ENCODE results near the gene VSIG8. TPM values are rescaled to one million over a fixed set of nuclear protein-coding genes. Genes with fewer than 3 reads are reported as not detected.

Gene VSIG8
- total and polyA plus RNA-seq, 12 donors = 0.44 TPM; not detected in 11

DNA sequence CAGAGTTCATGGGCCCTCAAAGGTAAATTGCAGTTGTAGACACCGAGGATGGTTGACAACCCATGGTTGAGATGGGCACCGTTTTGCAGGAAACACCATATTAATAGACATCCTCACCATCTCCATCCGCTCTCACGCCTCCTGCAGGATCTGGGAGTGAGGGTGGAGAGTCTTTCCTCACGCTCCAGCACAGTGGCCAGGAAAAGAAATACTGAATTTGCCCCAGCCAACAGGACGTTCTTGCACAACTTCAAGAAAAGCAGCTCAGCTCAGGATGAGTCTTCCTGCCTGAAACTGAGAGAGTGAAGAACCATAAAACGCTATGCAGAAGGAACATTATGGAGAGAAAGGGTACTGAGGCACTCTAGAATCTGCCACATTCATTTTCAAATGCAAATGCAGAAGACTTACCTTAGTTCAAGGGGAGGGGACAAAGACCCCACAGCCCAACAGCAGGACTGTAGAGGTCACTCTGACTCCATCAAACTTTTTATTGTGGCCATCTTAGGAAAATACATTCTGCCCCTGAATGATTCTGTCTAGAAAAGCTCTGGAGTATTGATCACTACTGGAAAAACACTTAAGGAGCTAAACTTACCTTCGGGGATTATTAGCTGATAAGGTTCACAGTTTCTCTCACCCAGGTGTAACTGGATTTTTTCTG is 26.5 kb downstream of the VSIG8 start:
- H3K36me3 ChIP-seq = peaks cover 0 to 51% (median 0%) of the 10 kb centered on the region in 9 donors
- no peak overlapping the region for H3K27ac ChIP-seq
- TF ChIP-seq, protein P1, sequence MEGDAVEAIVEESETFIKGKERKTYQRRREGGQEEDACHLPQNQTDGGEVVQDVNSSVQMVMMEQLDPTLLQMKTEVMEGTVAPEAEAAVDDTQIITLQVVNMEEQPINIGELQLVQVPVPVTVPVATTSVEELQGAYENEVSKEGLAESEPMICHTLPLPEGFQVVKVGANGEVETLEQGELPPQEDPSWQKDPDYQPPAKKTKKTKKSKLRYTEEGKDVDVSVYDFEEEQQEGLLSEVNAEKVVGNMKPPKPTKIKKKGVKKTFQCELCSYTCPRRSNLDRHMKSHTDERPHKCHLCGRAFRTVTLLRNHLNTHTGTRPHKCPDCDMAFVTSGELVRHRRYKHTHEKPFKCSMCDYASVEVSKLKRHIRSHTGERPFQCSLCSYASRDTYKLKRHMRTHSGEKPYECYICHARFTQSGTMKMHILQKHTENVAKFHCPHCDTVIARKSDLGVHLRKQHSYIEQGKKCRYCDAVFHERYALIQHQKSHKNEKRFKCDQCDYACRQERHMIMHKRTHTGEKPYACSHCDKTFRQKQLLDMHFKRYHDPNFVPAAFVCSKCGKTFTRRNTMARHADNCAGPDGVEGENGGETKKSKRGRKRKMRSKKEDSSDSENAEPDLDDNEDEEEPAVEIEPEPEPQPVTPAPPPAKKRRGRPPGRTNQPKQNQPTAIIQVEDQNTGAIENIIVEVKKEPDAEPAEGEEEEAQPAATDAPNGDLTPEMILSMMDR (IDR thresholded peaks at IDR 0.05) = peak in 7 of 9 donors; percentile 18 to 52 (median 28)
- 79 to 87% methylated on average over 8 of the region's 8 CpGs for WGBS, 2 donors
- H3K9me3 ChIP-seq = no peaks in the 10 kb centered on the region
- ATAC-seq = peak in 1 of 8 donors; percentile 44
- no peak for DNase-seq
- no peaks in the 10 kb centered on the region for H3K27me3 ChIP-seq
- no peak overlapping the region for H3K4me3 ChIP-seq
- intact Hi-C loops (cut with DNase I) = loop anchor here in 1 of 10 donors (5.0 kb wide), 2 partner anchors 39 to 101 kb away; no protein-coding TSS in a partner anchor
- H3K4me1 ChIP-seq = no peaks in the 10 kb centered on the region

DNA sequence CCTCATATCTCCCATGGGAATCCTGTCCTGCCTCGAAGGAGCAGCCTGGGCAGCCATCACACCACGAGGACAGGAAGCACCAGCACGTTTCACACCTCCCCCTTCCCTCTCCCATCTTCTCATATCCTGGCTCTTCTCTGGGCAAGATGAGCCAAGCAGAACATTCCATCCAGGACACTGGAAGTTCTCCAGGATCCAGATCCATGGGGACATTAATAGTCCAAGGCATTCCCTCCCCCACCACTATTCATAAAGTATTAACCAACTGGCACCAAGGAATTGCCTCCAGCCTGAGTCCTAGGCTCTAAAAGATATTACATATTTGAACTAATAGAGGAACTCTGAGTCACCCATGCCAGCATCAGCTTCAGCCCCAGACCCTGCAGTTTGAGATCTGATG is 27.1 kb downstream of the VSIG8 start:
- Histone ChIP-seq H3K36me3 (peaks cover 0 to 57% (median 0%) of the 10 kb centered on the region in 9 donors), H3K27me3 (no peaks in the 10 kb centered on the region), H3K27ac (no peak overlapping the region), H3K4me3 (no peak overlapping the region), H3K9me3 (no peaks in the 10 kb centered on the region), H3K4me1 (peaks cover 0 to 5% (median 0%) of the 10 kb centered on the region in 9 donors)
- WGBS, 2 donors = 41 to 53% methylated on average over 3 of the region's 3 CpGs
- intact Hi-C loops (cut with DNase I) = loop anchor here in 1 of 10 donors (5.0 kb wide), 2 partner anchors 38 to 102 kb away; no protein-coding TSS in a partner anchor
- peak in 2 of 8 donors; percentile 28 to 33 for ATAC-seq
- TF ChIP-seq, protein P1 (IDR thresholded peaks at IDR 0.05) = no peak
- no peak for DNase-seq

DNA sequence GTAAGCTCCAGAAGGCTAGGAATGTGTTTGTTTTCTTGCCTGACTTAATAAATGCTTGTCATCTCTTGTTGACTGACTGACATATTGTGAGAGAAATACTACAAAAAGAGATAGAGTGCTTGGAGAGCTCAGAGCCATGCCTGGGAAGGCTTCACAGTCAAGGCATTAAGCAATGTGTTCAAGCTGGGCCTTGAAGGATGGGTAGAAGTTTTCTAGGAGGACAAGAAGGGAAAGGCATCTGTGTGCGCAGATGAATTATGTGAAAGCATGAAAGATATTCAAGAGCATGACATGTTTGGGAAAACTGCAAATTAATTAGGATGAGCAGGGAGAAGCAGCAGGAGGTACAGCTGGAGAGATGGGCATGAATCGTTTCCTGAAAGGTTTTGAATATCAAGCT is 30.1 kb downstream of the VSIG8 start:
- TF ChIP-seq, protein P1 (IDR thresholded peaks at IDR 0.05) = no peak
- ATAC-seq (no peak), DNase-seq (no peak)
- Histone ChIP-seq H3K27me3 (no peaks in the 10 kb centered on the region), H3K4me3 (no peak overlapping the region), H3K36me3 (peaks cover 0 to 59% (median 0%) of the 10 kb centered on the region in 9 donors), H3K9me3 (no peaks in the 10 kb centered on the region), H3K4me1 (peaks cover 0 to 34% (median 0%) of the 10 kb centered on the region in 9 donors), H3K27ac (no peak overlapping the region)
- intact Hi-C loops (cut with DNase I) = no loop called here
- 97 to 100% methylated on average over 2 of the region's 2 CpGs for WGBS, 2 donors

DNA sequence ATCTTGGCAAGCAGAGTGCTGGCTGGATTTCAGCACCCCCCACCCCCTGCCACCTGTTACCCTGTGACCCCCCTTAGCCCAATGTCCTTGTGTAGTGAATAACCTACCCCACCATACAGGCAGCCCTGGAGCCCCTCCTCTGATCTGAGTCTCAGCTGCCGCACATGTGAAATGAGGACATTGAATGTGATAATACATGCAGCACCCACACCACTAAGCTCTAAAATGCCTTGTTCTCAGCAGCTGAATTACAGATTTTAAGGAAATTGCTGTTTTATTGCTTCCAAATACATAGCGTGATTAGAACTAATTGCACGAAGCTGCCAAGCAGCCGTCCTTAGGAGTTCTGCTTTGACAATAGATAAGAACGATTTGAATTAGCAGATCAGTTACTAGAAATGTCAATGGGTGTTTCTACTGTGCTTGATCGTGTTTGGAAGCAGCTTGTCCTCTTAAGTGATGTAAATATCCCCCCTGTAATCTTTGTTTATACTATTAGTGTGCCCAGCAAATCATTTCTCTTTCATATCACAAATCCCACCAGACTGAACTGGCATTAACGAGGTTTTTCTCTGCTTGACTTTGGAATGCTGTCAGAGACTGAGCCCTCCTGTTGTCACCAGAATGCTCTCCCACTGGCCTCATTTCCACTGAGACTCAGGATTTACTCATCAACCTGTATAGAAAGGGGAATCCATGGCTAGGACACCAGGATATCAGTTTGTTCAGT is 30.9 kb downstream of the VSIG8 start:
- no peak overlapping the region for H3K27ac ChIP-seq
- no peaks in the 10 kb centered on the region for H3K9me3 ChIP-seq
- peaks cover 0 to 41% (median 0%) of the 10 kb centered on the region in 9 donors for H3K4me1 ChIP-seq
- DNase-seq (no peak), ATAC-seq (no peak)
- H3K27me3 ChIP-seq = no peaks in the 10 kb centered on the region
- 54 to 55% methylated on average over 7 of the region's 7 CpGs for WGBS, 2 donors
- peaks cover 0 to 54% (median 0%) of the 10 kb centered on the region in 9 donors for H3K36me3 ChIP-seq
- intact Hi-C loops (cut with DNase I) = no loop called here
- TF ChIP-seq, protein P1 (IDR thresholded peaks at IDR 0.05) = no peak
- no peak overlapping the region for H3K4me3 ChIP-seq
